ENCODE results near the gene LIPG.

Gene LIPG

GRCh38 chr18:49640741-49641140 is 78.9 kb downstream of the LIPG start:
- no peak for DNase-seq

DNA sequence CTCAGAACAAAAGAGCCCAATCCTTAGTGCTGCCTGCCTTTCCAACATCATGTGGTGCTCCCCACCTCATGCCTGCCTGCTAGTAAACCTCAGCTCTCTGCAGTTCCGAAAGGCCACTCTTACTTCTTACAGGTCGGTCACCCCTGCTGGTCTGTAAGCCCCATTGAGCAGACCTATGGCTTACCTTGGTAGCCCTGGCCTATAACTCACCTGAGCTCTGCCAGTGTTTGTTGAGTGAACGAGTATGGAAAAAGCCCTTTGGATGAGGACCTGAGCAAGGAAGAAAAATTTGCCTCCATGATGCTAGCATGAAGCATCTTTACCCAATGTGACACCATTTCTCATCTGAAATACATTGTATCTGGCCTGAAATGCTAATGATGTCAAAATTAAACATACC is 83.3 kb downstream of the LIPG start:
- no peak for DNase-seq

GRCh38 chr18:49645841-49646351 is 84.0 kb downstream of the LIPG start:
- no peak for DNase-seq

- DNase-seq = no peak
These were observed 85.0 kb downstream of the LIPG start for GRCh38 chr18:49646873-49647272.

GRCh38 chr18:49647496-49648168 is 85.8 kb downstream of the LIPG start:
- DNase-seq = no peak

GRCh38 chr18:49648326-49648725 is 86.5 kb downstream of the LIPG start:
- no peak for DNase-seq

Data from T1000 (cell line).